SW480 (cell line): ENCODE results near the gene LAPTM5.
A peak's percentile ranks its signal among the peaks of the same experiment; 100 is the strongest.
"Not testable (repeated sequence)": the region's sequence is repeated elsewhere in the genome, so short reads cannot be mapped to it uniquely, and the experiment has no call there.

ENCODE experiments used
- DNase-seq: peaks from one replicate; pipeline ENCODE4 v3.0.0-alpha.2; 2016; ENCODE audit warnings: low spot score

LAPTM5 gene

GRCh38 chr1:30770150-30770549, 12.6 kb upstream of the LAPTM5 start:
- DNase-seq = no peak

GRCh38 chr1:30768830-30769718, 11.5 kb upstream of the LAPTM5 start:
- DNase-seq = no peak

GRCh38 chr1:30768159-30768829, 10.7 kb upstream of the LAPTM5 start:
- DNase-seq = no peak

- not testable (repeated sequence) for DNase-seq
Observed at GRCh38 chr1:30766948-30767347, 9.4 kb upstream of the LAPTM5 start.

- no peak for DNase-seq
Observed at GRCh38 chr1:30765556-30766434, 8.2 kb upstream of the LAPTM5 start.

- DNase-seq = no peak
Observed at GRCh38 chr1:30764939-30765555, 7.5 kb upstream of the LAPTM5 start.

GRCh38 chr1:30764396-30764795, 6.8 kb upstream of the LAPTM5 start:
- DNase-seq = no peak

GRCh38 chr1:30763651-30764248, 6.2 kb upstream of the LAPTM5 start:
- no peak for DNase-seq

GRCh38 chr1:30762930-30763650, 5.5 kb upstream of the LAPTM5 start:
- no peak for DNase-seq

- DNase-seq = no peak
Observed at GRCh38 chr1:30762152-30762929, 4.8 kb upstream of the LAPTM5 start.

GRCh38 chr1:30761381-30762151, 4.0 kb upstream of the LAPTM5 start:
- no peak for DNase-seq

GRCh38 chr1:30760596-30761324, 3.2 kb upstream of the LAPTM5 start:
- no peak for DNase-seq

GRCh38 chr1:30759718-30760281, 2.2 kb upstream of the LAPTM5 start:
- no peak for DNase-seq

GRCh38 chr1:30758785-30759380, 1.3 kb upstream of the LAPTM5 start:
- DNase-seq = peak; percentile 58

GRCh38 chr1:30758121-30758688, 631 bp upstream of the LAPTM5 start:
- no peak for DNase-seq

- DNase-seq = peak; percentile 76
Observed at GRCh38 chr1:30756545-30757351, 826 bp downstream of the LAPTM5 start.

GRCh38 chr1:30756206-30756544, 1.4 kb downstream of the LAPTM5 start:
- DNase-seq = no peak
